Measurements from ENCODE around the gene PRKCZ.

The PRKCZ gene

GRCh38 chr1:2154022-2154421 lies 103.8 kb downstream of the PRKCZ start:
- H3K4me1 ChIP-seq (ENCODE audit: control insufficient read depth, insufficient read depth, low read length), result no peaks in the 10 kb centered on the region
- no peaks in the 10 kb centered on the region for H3K27me3 ChIP-seq (ENCODE audit: control insufficient read depth, insufficient read depth, low read length)
- no peak overlapping the region for H3K27ac ChIP-seq (ENCODE audit: low read depth, low read length)
- H3K9ac ChIP-seq (ENCODE audit: low read depth, low read length), result no peak overlapping the region
- peaks cover 52% of the 10 kb centered on the region for H3K36me3 ChIP-seq (ENCODE audit: control insufficient read depth, insufficient read depth, low read length)
- H3K9me3 ChIP-seq (ENCODE audit: control insufficient read depth, insufficient read depth, low read length), result no peaks in the 10 kb centered on the region
- H3K4me3 ChIP-seq (ENCODE audit: low read depth, low read length), result no peak overlapping the region

GRCh38 chr1:2155147-2155598 lies 105.0 kb downstream of the PRKCZ start:
- Histone ChIP-seq H3K4me1 (ENCODE audit: control insufficient read depth, insufficient read depth, low read length) (no peaks in the 10 kb centered on the region), H3K9ac (ENCODE audit: low read depth, low read length) (no peak overlapping the region), H3K27ac (ENCODE audit: low read depth, low read length) (no peak overlapping the region), H3K27me3 (ENCODE audit: control insufficient read depth, insufficient read depth, low read length) (no peaks in the 10 kb centered on the region), H3K36me3 (ENCODE audit: control insufficient read depth, insufficient read depth, low read length) (peaks cover 57% of the 10 kb centered on the region), H3K4me3 (ENCODE audit: low read depth, low read length) (no peak overlapping the region), H3K9me3 (ENCODE audit: control insufficient read depth, insufficient read depth, low read length) (no peaks in the 10 kb centered on the region)

- H3K27ac ChIP-seq (ENCODE audit: low read depth, low read length), result no peak overlapping the region
- H3K36me3 ChIP-seq (ENCODE audit: control insufficient read depth, insufficient read depth, low read length), result peaks cover 52% of the 10 kb centered on the region
- no peak overlapping the region for H3K4me3 ChIP-seq (ENCODE audit: low read depth, low read length)
- H3K9me3 ChIP-seq (ENCODE audit: control insufficient read depth, insufficient read depth, low read length), result no peaks in the 10 kb centered on the region
- no peaks in the 10 kb centered on the region for H3K27me3 ChIP-seq (ENCODE audit: control insufficient read depth, insufficient read depth, low read length)
- no peaks in the 10 kb centered on the region for H3K4me1 ChIP-seq (ENCODE audit: control insufficient read depth, insufficient read depth, low read length)
- no peak overlapping the region for H3K9ac ChIP-seq (ENCODE audit: low read depth, low read length)
These were observed 105.6 kb downstream of the PRKCZ start for GRCh38 chr1:2155788-2156187.

GRCh38 chr1:2156866-2157265 lies 106.7 kb downstream of the PRKCZ start:
- Histone ChIP-seq H3K9me3 (ENCODE audit: control insufficient read depth, insufficient read depth, low read length) (no peaks in the 10 kb centered on the region), H3K4me1 (ENCODE audit: control insufficient read depth, insufficient read depth, low read length) (no peaks in the 10 kb centered on the region), H3K4me3 (ENCODE audit: low read depth, low read length) (no peak overlapping the region), H3K27ac (ENCODE audit: low read depth, low read length) (no peak overlapping the region), H3K36me3 (ENCODE audit: control insufficient read depth, insufficient read depth, low read length) (peaks cover 46% of the 10 kb centered on the region), H3K9ac (ENCODE audit: low read depth, low read length) (no peak overlapping the region), H3K27me3 (ENCODE audit: control insufficient read depth, insufficient read depth, low read length) (no peaks in the 10 kb centered on the region)

GRCh38 chr1:2157856-2158255 lies 107.6 kb downstream of the PRKCZ start:
- H3K4me1 ChIP-seq (ENCODE audit: control insufficient read depth, insufficient read depth, low read length), result no peaks in the 10 kb centered on the region
- no peaks in the 10 kb centered on the region for H3K9me3 ChIP-seq (ENCODE audit: control insufficient read depth, insufficient read depth, low read length)
- H3K27me3 ChIP-seq (ENCODE audit: control insufficient read depth, insufficient read depth, low read length), result no peaks in the 10 kb centered on the region
- H3K9ac ChIP-seq (ENCODE audit: low read depth, low read length), result no peak overlapping the region
- H3K36me3 ChIP-seq (ENCODE audit: control insufficient read depth, insufficient read depth, low read length), result peaks cover 40% of the 10 kb centered on the region
- H3K4me3 ChIP-seq (ENCODE audit: low read depth, low read length), result no peak overlapping the region
- no peak overlapping the region for H3K27ac ChIP-seq (ENCODE audit: low read depth, low read length)

- Histone ChIP-seq H3K4me1 (ENCODE audit: control insufficient read depth, insufficient read depth, low read length) (no peaks in the 10 kb centered on the region), H3K27me3 (ENCODE audit: control insufficient read depth, insufficient read depth, low read length) (no peaks in the 10 kb centered on the region), H3K36me3 (ENCODE audit: control insufficient read depth, insufficient read depth, low read length) (peaks cover 40% of the 10 kb centered on the region), H3K4me3 (ENCODE audit: low read depth, low read length) (no peak overlapping the region), H3K9me3 (ENCODE audit: control insufficient read depth, insufficient read depth, low read length) (no peaks in the 10 kb centered on the region), H3K9ac (ENCODE audit: low read depth, low read length) (no peak overlapping the region), H3K27ac (ENCODE audit: low read depth, low read length) (no peak overlapping the region)
These were observed 108.1 kb downstream of the PRKCZ start for GRCh38 chr1:2158272-2158671.

GRCh38 chr1:2159124-2159523 lies 108.9 kb downstream of the PRKCZ start:
- peaks cover 35% of the 10 kb centered on the region for H3K36me3 ChIP-seq (ENCODE audit: control insufficient read depth, insufficient read depth, low read length)
- no peak overlapping the region for H3K9ac ChIP-seq (ENCODE audit: low read depth, low read length)
- no peak overlapping the region for H3K4me3 ChIP-seq (ENCODE audit: low read depth, low read length)
- no peak overlapping the region for H3K27ac ChIP-seq (ENCODE audit: low read depth, low read length)
- H3K27me3 ChIP-seq (ENCODE audit: control insufficient read depth, insufficient read depth, low read length), result no peaks in the 10 kb centered on the region
- no peaks in the 10 kb centered on the region for H3K4me1 ChIP-seq (ENCODE audit: control insufficient read depth, insufficient read depth, low read length)
- H3K9me3 ChIP-seq (ENCODE audit: control insufficient read depth, insufficient read depth, low read length), result no peaks in the 10 kb centered on the region

GRCh38 chr1:2160451-2161300 lies 110.5 kb downstream of the PRKCZ start:
- Histone ChIP-seq H3K27ac (ENCODE audit: low read depth, low read length) (no peak overlapping the region), H3K27me3 (ENCODE audit: control insufficient read depth, insufficient read depth, low read length) (no peaks in the 10 kb centered on the region), H3K4me1 (ENCODE audit: control insufficient read depth, insufficient read depth, low read length) (no peaks in the 10 kb centered on the region), H3K36me3 (ENCODE audit: control insufficient read depth, insufficient read depth, low read length) (peaks cover 35% of the 10 kb centered on the region), H3K9ac (ENCODE audit: low read depth, low read length) (no peak overlapping the region), H3K9me3 (ENCODE audit: control insufficient read depth, insufficient read depth, low read length) (no peaks in the 10 kb centered on the region), H3K4me3 (ENCODE audit: low read depth, low read length) (no peak overlapping the region)

- Histone ChIP-seq H3K4me3 (ENCODE audit: low read depth, low read length) (no peak overlapping the region), H3K36me3 (ENCODE audit: control insufficient read depth, insufficient read depth, low read length) (peaks cover 20% of the 10 kb centered on the region), H3K27ac (ENCODE audit: low read depth, low read length) (no peak overlapping the region), H3K27me3 (ENCODE audit: control insufficient read depth, insufficient read depth, low read length) (no peaks in the 10 kb centered on the region), H3K4me1 (ENCODE audit: control insufficient read depth, insufficient read depth, low read length) (no peaks in the 10 kb centered on the region), H3K9me3 (ENCODE audit: control insufficient read depth, insufficient read depth, low read length) (no peaks in the 10 kb centered on the region), H3K9ac (ENCODE audit: low read depth, low read length) (no peak overlapping the region)
These were observed 113.0 kb downstream of the PRKCZ start for GRCh38 chr1:2163205-2163604.

GRCh38 chr1:2165646-2166045 lies 115.4 kb downstream of the PRKCZ start:
- Histone ChIP-seq H3K4me1 (ENCODE audit: control insufficient read depth, insufficient read depth, low read length) (no peaks in the 10 kb centered on the region), H3K27ac (ENCODE audit: low read depth, low read length) (no peak overlapping the region), H3K4me3 (ENCODE audit: low read depth, low read length) (no peak overlapping the region), H3K9me3 (ENCODE audit: control insufficient read depth, insufficient read depth, low read length) (no peaks in the 10 kb centered on the region), H3K27me3 (ENCODE audit: control insufficient read depth, insufficient read depth, low read length) (no peaks in the 10 kb centered on the region), H3K9ac (ENCODE audit: low read depth, low read length) (no peak overlapping the region), H3K36me3 (ENCODE audit: control insufficient read depth, insufficient read depth, low read length) (peaks cover 13% of the 10 kb centered on the region)

GRCh38 chr1:2166254-2166653 lies 116.0 kb downstream of the PRKCZ start:
- H3K27me3 ChIP-seq (ENCODE audit: control insufficient read depth, insufficient read depth, low read length), result no peaks in the 10 kb centered on the region
- H3K4me3 ChIP-seq (ENCODE audit: low read depth, low read length), result no peak overlapping the region
- H3K4me1 ChIP-seq (ENCODE audit: control insufficient read depth, insufficient read depth, low read length), result no peaks in the 10 kb centered on the region
- H3K9ac ChIP-seq (ENCODE audit: low read depth, low read length), result no peak overlapping the region
- H3K36me3 ChIP-seq (ENCODE audit: control insufficient read depth, insufficient read depth, low read length), result peaks cover 13% of the 10 kb centered on the region
- no peaks in the 10 kb centered on the region for H3K9me3 ChIP-seq (ENCODE audit: control insufficient read depth, insufficient read depth, low read length)
- no peak overlapping the region for H3K27ac ChIP-seq (ENCODE audit: low read depth, low read length)
